Activated CD4-positive, CD25-positive, alpha-beta regulatory T cell treated with anti-CD3 and anti-CD28 coated beads, Interleukin-2, amount 50 U/mL, for 24 hours (primary cell): ENCODE results near the gene NUMB.
"Not testable (repeated sequence)": the region's sequence is repeated elsewhere in the genome, so short reads cannot be mapped to it uniquely, and the experiment has no call there.

Experiments used
- ATAC-seq, 2 donors: fragments of 150-1000 bp; cut with Tn5 transposase; one replicate each; pipeline ENCODE4 v1.10.0; 2021; ENCODE audit warnings: mild to moderate bottlenecking in 1 of 2, moderate library complexity in 1 of 2

The NUMB gene

GRCh38 chr14:73465823-73466532 lies 7.6 kb upstream of the NUMB start:
- no peak for ATAC-seq

DNA sequence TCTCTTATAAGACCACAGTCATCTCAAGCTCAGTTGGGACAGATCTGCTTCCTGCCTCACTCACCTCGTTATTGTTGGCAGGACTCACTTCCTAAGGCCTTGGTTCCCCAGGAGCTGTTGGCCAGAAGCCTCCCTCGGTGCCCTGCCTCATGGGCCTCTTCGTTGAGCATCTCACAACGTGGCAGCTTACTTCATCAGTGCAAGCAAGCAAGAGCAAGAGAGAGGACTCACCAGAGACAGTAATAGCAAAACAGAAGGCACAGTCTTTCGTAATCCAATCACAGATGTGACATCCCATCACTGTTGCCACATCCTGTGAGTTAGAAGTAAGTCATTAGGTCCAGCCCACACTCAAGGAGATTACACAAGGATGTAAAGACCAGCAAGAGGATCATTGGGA lies 5.1 kb upstream of the NUMB start:
- peak; percentile 59 to 66 for ATAC-seq

DNA sequence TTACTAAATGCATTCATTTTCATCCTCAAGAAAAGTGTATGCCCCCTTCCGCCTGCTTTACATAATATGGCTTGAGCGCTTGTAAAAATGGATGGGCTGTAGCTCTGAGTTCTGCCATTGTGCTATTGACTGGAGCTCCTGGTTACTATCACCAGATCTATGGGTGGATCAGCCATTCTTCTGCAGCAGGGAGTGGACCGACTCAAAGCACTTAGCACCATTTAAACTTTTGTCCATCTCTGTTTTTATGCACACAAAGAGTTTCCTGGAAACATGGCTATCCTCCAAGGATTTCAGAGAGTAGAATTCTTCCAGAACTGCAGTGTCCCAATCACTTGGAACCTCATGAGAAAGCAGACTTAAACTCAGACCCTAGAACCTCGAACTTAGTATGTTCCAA lies 4.5 kb upstream of the NUMB start:
- no peak for ATAC-seq

DNA sequence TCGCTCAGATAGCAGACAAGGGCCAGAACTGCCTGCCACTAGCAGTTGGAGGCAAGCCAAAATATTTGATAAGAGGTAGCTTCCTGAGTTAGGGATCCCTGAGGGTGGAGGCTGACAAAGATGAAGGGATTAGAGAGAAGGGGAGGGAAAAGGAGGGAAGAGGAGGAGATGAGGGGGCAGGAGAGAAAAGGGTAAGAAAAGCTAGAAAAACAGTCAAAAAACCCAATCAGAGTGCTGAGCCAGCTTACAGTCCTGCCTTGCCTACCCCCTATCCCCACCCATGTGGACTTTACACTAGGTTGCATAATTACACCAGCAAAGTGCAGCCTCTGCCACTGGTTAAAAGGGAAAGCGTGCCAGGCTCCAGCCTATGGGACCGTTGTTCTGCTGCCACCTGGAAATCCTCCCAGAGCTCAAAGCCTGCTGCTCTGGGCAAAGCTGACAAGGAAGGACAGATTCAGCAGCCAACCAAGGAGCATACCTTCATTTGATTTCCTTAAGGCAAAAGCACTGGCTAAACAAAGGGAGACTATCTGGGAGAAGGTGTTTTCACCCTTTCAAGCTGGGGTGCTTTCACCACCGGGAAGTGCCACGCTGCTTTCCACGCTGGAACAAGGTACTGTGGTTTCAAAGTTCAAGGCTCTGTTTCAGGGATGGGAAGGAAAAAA lies 3.8 kb upstream of the NUMB start:
- ATAC-seq = no peak

DNA sequence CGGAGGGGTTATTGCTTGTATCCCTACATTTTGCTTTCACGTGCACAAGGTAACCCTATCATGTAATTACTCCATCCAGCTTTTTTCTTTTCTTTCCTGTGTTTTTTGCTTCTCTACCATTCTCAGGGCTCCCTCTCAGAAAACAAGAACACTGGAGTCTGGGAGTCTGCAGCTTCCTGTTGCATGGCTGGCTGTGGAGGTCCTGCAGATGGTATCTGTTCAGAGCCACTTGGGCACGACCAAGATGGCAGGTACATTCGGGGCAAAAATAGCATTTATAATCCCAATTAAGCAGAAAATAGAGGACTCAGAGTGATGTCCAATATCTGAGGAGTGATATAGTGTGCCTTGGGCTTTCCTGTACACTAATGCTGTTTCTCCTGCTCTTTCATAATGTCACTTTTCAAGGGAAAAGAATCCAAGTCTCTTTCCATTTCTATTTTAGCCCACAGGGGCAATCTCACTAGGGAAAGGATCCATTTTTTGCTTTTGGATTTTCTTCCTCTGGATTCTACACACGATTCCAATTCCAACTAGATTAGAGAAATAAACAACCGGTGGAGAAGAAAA lies 3.2 kb upstream of the NUMB start:
- ATAC-seq = no peak

DNA sequence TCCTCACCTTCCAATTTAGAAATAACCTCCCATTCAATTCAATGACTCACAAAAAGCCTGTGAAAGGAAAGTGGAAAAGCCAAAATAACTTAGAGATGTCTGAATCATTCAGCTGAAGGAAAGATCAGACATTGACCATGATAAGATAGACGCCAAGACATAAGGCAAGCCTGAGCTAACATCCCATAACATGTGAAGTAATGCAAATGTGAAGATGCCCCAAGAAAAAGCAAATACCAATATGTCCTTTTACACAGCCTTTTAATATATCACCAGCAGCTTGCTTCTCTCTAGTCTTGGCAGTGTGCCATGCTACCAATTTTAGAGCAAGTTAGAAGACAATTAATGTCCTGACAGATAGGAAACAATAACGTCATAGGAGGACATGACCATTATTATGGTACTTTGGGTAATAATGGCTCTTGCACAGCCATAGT lies 2.4 kb upstream of the NUMB start:
- no peak for ATAC-seq

DNA sequence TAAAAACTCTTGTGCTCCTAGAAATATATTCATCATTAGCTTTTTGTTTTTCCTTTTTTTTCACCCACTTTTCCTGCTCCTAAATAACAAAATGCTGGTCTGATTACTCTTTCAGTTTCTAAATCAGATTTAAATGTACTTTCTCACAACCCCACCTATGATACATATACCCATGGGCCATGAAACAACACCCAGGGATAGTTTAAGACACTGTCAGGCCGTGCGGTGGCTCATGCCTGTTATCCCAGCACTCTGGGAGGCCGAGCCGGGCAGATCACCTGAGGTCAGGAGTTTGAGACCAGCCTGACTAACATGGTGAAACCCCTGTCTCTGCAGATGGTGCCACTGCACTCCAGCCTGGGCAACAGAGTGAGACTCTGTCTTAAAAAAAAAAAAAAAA lies 1.6 kb upstream of the NUMB start:
- ATAC-seq = no peak

- no peak for ATAC-seq
Observed at GRCh38 chr14:73457924-73458182, 493 bp downstream of the NUMB start.

- ATAC-seq = no peak
Observed at GRCh38 chr14:73457041-73457923, 1.1 kb downstream of the NUMB start.

DNA sequence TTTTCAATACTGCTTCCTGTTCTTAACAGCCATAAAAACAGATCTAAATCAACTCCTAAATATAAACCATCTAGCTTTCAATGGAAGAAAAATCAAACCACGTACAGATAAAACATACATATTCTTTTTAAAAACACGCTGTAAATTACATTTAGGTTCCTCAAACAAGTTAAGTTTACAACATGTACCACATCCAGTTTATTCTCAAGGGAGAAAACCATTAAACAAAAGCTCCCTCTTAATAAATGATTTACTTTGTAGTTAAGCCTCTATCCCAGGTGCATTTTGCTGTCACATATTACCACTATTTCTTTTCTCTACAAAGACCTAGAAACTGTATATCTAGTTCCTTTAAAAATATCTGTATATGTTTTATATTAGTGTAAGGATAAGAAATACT lies 3.1 kb downstream of the NUMB start:
- ATAC-seq = no peak

GRCh38 chr14:73452341-73453186 lies 5.8 kb downstream of the NUMB start:
- no peak for ATAC-seq

DNA sequence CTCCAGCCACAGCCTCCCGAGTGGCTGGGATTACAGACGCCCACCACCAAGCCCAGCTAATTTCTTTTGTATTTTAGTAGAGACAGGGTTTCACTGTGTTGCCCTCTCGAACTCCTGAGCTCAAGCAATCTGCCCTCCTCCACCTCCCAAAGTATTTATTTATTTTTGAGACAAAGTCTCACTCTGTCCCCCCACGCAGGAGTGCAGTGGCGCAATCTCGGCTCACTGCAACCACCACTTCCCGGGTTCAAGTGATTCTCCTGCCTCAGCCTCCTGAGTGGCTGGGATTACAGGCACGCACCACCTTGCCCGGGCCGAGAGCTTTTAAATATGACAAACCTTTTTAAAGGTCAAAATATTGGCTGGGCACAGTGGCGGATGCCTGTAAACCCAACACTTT lies 14.6 kb downstream of the NUMB start:
- no peak for ATAC-seq

GRCh38 chr14:73441286-73441685 lies 17.1 kb downstream of the NUMB start:
- ATAC-seq = no peak

DNA sequence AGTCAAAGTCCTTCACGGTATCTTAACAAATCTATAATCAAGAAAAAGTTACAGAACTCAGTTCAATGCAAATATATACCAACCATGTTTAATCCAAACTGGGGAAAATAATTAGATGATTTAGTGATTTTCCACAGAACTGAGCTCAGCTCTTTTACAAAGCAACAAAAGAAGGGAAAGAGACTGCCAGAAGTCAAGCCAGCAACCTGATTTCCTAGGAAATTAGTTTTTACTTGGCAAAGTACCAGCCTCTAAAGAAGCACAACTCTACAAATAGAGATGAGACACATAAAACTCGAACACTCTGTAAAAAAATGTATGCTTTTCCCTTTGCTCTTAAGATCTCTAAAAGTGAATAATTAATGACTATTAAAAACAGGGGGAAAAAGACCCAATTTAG lies 19.4 kb downstream of the NUMB start:
- ATAC-seq = no peak

- ATAC-seq = no peak
Observed at GRCh38 chr14:73437206-73437605, 21.1 kb downstream of the NUMB start.

DNA sequence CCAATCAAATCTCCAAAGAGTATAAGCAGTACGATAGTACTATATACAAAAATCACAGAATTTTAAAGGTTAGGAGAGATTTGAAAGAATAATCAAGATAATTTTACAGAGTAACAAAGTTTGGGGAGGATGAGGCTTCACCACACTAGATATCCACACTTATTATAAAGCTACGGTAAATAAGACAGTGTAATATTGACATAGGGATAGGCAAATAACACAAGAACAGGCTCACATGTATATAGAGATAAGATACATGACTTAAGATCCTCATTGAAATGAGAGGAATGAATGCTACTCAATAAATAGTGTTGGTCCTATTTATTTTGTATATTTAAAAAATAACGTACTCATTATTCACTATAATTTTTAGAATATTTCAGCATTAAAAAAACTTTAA lies 26.2 kb downstream of the NUMB start:
- no peak for ATAC-seq

DNA sequence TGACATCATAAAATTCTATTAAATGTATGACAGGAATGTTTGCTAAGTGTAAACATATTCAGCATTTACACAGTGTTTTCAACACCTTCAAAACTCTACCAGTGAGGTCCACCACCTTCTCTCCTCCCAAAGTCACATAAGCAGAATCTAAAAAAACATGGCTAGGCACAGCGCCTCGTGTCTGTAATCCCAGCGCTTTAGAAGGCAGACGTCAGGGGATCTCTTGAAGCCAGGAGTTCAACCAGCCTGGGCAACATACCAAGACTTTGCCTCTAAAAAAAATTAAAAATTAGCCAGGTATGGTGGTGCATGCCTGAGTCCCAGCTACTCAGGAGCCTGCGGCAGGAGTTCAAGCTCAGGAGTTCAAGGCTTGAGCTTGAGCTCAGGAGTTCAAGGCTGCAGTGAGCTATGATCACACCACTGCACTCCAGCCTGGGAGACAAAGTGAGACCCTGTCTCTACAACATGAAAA lies 30.0 kb downstream of the NUMB start:
- ATAC-seq = no peak

DNA sequence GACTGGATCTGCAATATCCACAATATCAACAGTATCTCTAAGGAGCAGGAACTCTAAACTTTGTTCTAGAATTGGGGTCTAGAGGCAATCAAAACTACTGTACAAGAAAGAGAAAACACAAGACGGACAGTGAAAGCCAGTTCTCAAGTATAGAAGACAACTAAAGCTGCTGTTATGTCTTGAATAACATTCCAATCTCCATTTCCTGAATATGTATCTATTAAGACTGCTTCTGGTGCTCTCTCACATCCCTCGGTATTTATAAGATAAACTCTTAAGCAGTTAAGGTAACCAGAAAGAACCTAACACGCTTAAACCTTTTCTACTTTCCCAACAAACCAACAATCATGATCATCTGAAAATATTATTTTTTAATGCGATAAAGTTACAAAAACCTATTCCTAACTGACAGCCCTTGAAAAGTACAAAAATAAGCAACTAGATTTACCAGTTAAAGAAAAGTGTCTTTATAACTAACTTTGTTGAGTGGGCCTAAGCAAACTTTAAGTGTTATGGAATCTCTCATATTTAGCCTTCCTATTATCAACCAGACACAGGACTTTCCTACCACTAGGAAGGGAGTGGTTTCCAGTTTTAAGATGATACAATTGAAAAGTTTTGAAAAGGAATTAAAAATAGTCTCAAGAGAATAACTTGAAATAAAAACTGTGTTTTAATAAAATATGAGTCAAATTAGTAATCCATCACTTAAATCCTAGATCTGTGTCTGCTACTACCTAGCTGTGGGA lies 30.7 kb downstream of the NUMB start:
- no peak for ATAC-seq

- ATAC-seq = no peak
Observed at GRCh38 chr14:73426877-73427276, 31.5 kb downstream of the NUMB start.

DNA sequence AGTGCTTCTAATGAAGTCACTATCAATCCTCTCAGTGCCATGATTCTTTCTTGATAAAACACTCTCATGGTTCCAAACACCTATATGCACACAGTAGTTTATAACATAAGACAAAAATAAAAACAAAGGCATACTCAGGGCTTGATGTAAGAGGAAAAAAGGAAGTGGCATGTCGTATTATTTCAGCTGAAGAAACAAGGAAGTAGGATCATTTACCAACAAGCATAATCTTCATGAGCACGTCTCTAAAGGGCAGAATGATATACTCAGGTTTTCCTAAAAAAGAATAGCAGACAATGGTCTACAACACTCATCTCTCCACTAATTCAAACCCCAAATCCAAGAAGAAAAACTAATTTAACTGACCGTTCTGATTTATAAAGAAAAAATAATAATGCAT lies 33.9 kb downstream of the NUMB start:
- no peak for ATAC-seq

- not testable (repeated sequence) for ATAC-seq
Observed at GRCh38 chr14:73423092-73423491, 35.3 kb downstream of the NUMB start.

DNA sequence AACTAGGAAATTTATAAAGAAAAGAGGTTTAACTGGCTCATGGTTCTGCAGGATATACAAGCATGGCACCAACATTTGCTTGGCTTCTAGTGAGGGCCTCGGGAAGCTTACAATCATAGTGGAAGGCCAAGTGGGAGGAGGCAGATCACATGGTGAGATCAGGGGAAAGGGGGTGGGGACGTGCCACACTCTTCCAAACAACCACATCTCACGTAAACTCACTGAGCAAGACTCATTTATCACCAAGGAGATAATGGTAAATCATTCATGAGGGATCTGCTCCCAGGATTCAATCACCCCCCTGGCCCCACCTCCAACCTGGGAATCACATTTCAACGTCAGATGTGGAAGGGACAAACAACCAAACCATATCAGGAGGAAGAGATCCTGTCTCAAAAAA lies 35.8 kb downstream of the NUMB start:
- ATAC-seq = no peak
